NT2/D1 (cell line): ENCODE results near the gene ZBTB33.

Experiments used
- SUZ12 ChIP-seq: IDR thresholded peaks from 2 replicates; pipeline ENCODE4 v1.6.1; 2011; ENCODE audit not compliant: insufficient read length, insufficient read depth; ENCODE audit errors: extremely low read depth
- YY1 ChIP-seq: IDR thresholded peaks from 2 replicates; pipeline ENCODE4 v1.6.1; 2011; ENCODE audit not compliant: insufficient read length, insufficient read depth
- ZNF274 ChIP-seq: IDR thresholded peaks from 2 replicates; pipeline ENCODE4 v1.6.1; 2011; ENCODE audit warnings: mild to moderate bottlenecking, low read depth, low read length

GRCh38 chrX:120200851-120201250 is 49.8 kb upstream of the ZBTB33 start:
- TF ChIP-seq YY1 (no peak), ZNF274 (no peak), SUZ12 (no peak)
